ENCODE measurements around the gene PXMP2.

DNA sequence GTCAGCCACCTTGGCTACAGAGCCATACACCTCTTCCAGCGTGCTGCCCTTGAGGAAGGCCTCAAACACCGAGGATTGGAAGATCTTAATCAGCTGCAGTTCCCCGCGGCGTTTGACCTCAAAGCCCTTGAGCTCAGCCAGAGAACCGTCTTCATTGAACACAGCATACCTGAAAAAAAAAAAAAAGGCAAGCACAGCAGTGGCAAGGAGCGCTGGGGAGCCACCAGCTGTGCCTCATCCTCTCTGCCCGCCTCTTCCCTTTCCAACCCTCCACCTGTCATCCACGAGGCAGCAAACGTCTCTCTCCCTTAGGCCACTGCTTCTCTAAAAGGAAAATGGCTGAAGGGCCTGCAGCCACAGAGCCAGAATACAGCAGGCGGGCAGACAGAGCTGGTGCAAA, 26.4 kb upstream of the PXMP2 start:
- no peak for TF ChIP-seq EZH2 (IDR thresholded peaks at IDR 0.05; ENCODE audit: borderline replicate concordance, low read length)
- TF ChIP-seq, protein P1, sequence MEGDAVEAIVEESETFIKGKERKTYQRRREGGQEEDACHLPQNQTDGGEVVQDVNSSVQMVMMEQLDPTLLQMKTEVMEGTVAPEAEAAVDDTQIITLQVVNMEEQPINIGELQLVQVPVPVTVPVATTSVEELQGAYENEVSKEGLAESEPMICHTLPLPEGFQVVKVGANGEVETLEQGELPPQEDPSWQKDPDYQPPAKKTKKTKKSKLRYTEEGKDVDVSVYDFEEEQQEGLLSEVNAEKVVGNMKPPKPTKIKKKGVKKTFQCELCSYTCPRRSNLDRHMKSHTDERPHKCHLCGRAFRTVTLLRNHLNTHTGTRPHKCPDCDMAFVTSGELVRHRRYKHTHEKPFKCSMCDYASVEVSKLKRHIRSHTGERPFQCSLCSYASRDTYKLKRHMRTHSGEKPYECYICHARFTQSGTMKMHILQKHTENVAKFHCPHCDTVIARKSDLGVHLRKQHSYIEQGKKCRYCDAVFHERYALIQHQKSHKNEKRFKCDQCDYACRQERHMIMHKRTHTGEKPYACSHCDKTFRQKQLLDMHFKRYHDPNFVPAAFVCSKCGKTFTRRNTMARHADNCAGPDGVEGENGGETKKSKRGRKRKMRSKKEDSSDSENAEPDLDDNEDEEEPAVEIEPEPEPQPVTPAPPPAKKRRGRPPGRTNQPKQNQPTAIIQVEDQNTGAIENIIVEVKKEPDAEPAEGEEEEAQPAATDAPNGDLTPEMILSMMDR (IDR thresholded peaks at IDR 0.05; ENCODE audit: low read length), result no peak
